Astrocyte (in vitro differentiated cells and primary cell): ENCODE data around the gene NEURL3.

Source experiments
- EZH2 ChIP-seq: IDR thresholded peaks from 2 replicates; pipeline ENCODE4 v1.6.1; 2012; ENCODE audit warnings: mild to moderate bottlenecking, low read length, inconsistent platforms; ENCODE audit not compliant: insufficient read depth
- TF ChIP-seq, protein P1 (sequence below): IDR thresholded peaks from 2 replicates; pipeline ENCODE4 v1.5.1; 2011; ENCODE audit warnings: low read depth, mild to moderate bottlenecking, inconsistent platforms, low read length, moderate library complexity; ENCODE audit not compliant: insufficient read depth

DNA sequence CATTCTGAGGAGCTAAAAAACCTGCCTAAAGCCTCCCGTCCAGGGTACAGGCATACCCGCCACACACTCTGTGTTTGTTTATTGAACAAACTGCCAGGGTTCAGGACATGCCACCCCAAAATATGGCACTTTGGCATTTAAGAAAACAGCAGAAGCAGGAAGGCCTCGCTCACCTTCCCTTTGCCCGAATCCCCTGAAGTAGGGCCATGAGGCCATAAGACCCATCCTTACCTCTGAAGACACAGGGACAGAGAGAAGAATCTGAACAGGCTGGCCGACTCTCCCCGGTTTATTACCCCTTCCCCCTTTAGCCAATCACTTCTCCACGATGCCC lies 1.7 kb upstream of the NEURL3 start:
- TF ChIP-seq, protein P1, sequence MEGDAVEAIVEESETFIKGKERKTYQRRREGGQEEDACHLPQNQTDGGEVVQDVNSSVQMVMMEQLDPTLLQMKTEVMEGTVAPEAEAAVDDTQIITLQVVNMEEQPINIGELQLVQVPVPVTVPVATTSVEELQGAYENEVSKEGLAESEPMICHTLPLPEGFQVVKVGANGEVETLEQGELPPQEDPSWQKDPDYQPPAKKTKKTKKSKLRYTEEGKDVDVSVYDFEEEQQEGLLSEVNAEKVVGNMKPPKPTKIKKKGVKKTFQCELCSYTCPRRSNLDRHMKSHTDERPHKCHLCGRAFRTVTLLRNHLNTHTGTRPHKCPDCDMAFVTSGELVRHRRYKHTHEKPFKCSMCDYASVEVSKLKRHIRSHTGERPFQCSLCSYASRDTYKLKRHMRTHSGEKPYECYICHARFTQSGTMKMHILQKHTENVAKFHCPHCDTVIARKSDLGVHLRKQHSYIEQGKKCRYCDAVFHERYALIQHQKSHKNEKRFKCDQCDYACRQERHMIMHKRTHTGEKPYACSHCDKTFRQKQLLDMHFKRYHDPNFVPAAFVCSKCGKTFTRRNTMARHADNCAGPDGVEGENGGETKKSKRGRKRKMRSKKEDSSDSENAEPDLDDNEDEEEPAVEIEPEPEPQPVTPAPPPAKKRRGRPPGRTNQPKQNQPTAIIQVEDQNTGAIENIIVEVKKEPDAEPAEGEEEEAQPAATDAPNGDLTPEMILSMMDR, result no peak
- TF ChIP-seq EZH2, result no peak
